WERI-Rb-1 (cell line): ENCODE data around the gene ADGRF4.

ENCODE experiments used
- DNase-seq: peaks from one replicate; pipeline ENCODE4 v3.0.0-alpha.2; 2020
- H3K27ac ChIP-seq: fragments of 250-450 bp; sonication (Bioruptor Pico); 2 replicates; pipeline ENCODE4 v1.5.1; 2020; ENCODE audit warnings: mild to moderate bottlenecking, moderate library complexity
- H3K27me3 ChIP-seq: fragments of 250-450 bp; sonication (Bioruptor Pico); 2 replicates; pipeline ENCODE4 v1.5.1; 2021; ENCODE audit warnings: mild to moderate bottlenecking, low read depth, moderate library complexity; ENCODE audit not compliant: insufficient read depth, severe bottlenecking
- H3K36me3 ChIP-seq: fragments of 250-450 bp; sonication (Bioruptor Pico); 2 replicates; pipeline ENCODE4 v1.5.1; 2020; ENCODE audit warnings: mild to moderate bottlenecking, moderate library complexity
- H3K4me3 ChIP-seq: 2 replicates; pipeline ENCODE4 v1.5.1; 2011; ENCODE audit warnings: low read depth, mild to moderate bottlenecking, control low read depth, low read length
- H3K9me3 ChIP-seq: fragments of 250-450 bp; sonication (Bioruptor Pico); 2 replicates; pipeline ENCODE4 v1.5.1; 2021; ENCODE audit warnings: mild to moderate bottlenecking, moderate library complexity; ENCODE audit not compliant: severe bottlenecking
- CTCF ChIP-seq: IDR thresholded peaks from 2 replicates; pipeline ENCODE4 v1.5.1; 2011; ENCODE audit warnings: low read depth, mild to moderate bottlenecking, control low read depth, inconsistent platforms, low read length

The ADGRF4 gene

GRCh38 chr6:47690214-47690613 is 8.2 kb upstream of the ADGRF4 start:
- no peak overlapping the region for H3K4me3 ChIP-seq
- H3K36me3 ChIP-seq = no peaks in the 10 kb centered on the region
- H3K9me3 ChIP-seq = no peaks in the 10 kb centered on the region
- TF ChIP-seq CTCF = no peak
- no peak overlapping the region for H3K27ac ChIP-seq
- DNase-seq = no peak
- H3K27me3 ChIP-seq = no peaks in the 10 kb centered on the region

- no peak for DNase-seq
- Histone ChIP-seq H3K9me3 (no peaks in the 10 kb centered on the region), H3K36me3 (no peaks in the 10 kb centered on the region), H3K27me3 (no peaks in the 10 kb centered on the region), H3K27ac (no peak overlapping the region), H3K4me3 (no peak overlapping the region)
- no peak for TF ChIP-seq CTCF
These were observed 7.6 kb upstream of the ADGRF4 start for GRCh38 chr6:47690791-47691190.

GRCh38 chr6:47697925-47698324 is 455 bp upstream of the ADGRF4 start:
- Histone ChIP-seq H3K36me3 (no peaks in the 10 kb centered on the region), H3K27me3 (no peaks in the 10 kb centered on the region), H3K27ac (no peak overlapping the region), H3K4me3 (no peak overlapping the region), H3K9me3 (no peaks in the 10 kb centered on the region)
- no peak for DNase-seq
- TF ChIP-seq CTCF = no peak

GRCh38 chr6:47700053-47700452 is 1.7 kb downstream of the ADGRF4 start:
- no peak overlapping the region for H3K27ac ChIP-seq
- H3K9me3 ChIP-seq = no peaks in the 10 kb centered on the region
- no peaks in the 10 kb centered on the region for H3K36me3 ChIP-seq
- H3K27me3 ChIP-seq = no peaks in the 10 kb centered on the region
- no peak overlapping the region for H3K4me3 ChIP-seq
- no peak for TF ChIP-seq CTCF
- no peak for DNase-seq

GRCh38 chr6:47700596-47700995 is 2.2 kb downstream of the ADGRF4 start:
- no peaks in the 10 kb centered on the region for H3K36me3 ChIP-seq
- no peaks in the 10 kb centered on the region for H3K27me3 ChIP-seq
- no peak overlapping the region for H3K4me3 ChIP-seq
- DNase-seq = no peak
- no peak for TF ChIP-seq CTCF
- no peaks in the 10 kb centered on the region for H3K9me3 ChIP-seq
- H3K27ac ChIP-seq = no peak overlapping the region

GRCh38 chr6:47701363-47701762 is 3.0 kb downstream of the ADGRF4 start:
- no peaks in the 10 kb centered on the region for H3K36me3 ChIP-seq
- H3K27me3 ChIP-seq = no peaks in the 10 kb centered on the region
- H3K4me3 ChIP-seq = no peak overlapping the region
- TF ChIP-seq CTCF = no peak
- H3K27ac ChIP-seq = no peak overlapping the region
- no peaks in the 10 kb centered on the region for H3K9me3 ChIP-seq
- no peak for DNase-seq
